Measurements from ENCODE around the gene UGT1A1.

DNA sequence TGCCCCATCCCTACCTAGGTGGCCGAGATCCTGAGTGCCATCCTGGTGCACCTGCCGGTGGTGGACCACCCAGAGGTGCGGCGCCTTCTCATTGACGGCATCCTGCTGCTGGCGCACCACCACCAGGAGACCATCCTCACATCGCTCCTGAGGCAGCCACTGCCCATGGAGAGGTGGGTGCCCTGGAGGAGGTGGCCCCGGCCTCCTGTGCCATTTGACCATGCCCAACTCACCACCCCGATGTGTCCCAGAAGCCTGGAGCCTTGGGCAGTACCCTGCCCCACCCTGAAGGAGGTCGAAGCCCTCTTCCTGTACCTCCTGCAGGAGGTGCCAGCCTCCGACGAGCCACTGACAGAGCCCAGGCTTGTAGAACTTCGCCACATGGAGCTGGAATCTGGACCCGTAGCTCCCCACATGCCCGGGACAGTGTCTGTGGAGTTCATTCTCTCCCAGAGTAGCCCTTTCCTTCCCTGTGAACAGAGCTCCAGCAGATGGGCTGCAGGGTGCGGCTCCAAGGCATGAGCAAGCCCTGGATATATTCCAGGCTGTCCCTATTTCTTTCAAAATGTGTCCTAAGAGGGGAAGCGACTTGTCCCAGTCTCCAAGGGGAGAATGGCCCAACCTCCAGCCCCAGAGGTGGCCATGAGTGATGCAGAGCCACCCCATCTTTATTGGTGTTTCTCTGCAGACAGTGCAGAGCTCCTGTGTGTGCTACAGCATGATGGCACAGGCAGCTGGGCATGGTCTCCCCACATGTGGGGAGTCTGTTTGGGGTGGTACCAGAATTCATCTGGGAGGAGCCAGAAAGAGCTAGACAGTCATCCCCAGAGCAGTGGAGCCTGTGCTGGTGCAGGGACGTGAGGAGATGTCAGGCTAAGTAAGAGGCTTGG lies 60.1 kb downstream of the UGT1A1 start:
- TF ChIP-seq CTCF (IDR thresholded peaks at IDR 0.05; ENCODE audit: insufficient read depth, low read length, poor library complexity, severe bottlenecking) (no peak), EZH2phosphoT487 (conservative IDR thresholded peaks at IDR 0.05; ENCODE audit: low read length) (no peak)
